IMR-90 (cell line): ENCODE data around the gene CYP1A2.

ENCODE experiments used
- CEBPB ChIP-seq: IDR thresholded peaks from 2 replicates; pipeline ENCODE4 v1.6.1; 2012; ENCODE audit warnings: low read depth, low read length, improper control_type of control experiment
- FOS ChIP-seq: fragments of 150-350 bp; IDR thresholded peaks from 2 replicates; pipeline ENCODE4 v1.6.1; 2016; ENCODE audit warnings: low read depth, low read length
- MXI1 ChIP-seq: IDR thresholded peaks from 2 replicates; pipeline ENCODE4 v1.6.1; 2012; ENCODE audit warnings: low read depth, mild to moderate bottlenecking, low read length, moderate library complexity, borderline replicate concordance
- POLR2A ChIP-seq: IDR thresholded peaks from 2 replicates; pipeline ENCODE4 v1.6.1; 2012; ENCODE audit warnings: mild to moderate bottlenecking, low read depth, low read length
- SMC3 ChIP-seq: fragments of 150-350 bp; IDR thresholded peaks from 2 replicates; pipeline ENCODE4 v1.6.1; 2016; ENCODE audit warnings: low read depth, mild to moderate bottlenecking, antibody characterized with exemption, low read length, moderate library complexity
- USF2 ChIP-seq: fragments of 150-350 bp; IDR thresholded peaks from 2 replicates; pipeline ENCODE4 v1.6.1; 2017; ENCODE audit warnings: mild to moderate bottlenecking, antibody characterized with exemption, low read length, low read depth
- TF ChIP-seq, protein P1 (sequence below): conservative IDR thresholded peaks from 2 replicates; pipeline ENCODE4 v1.5.1; 2012; ENCODE audit warnings: mild to moderate bottlenecking, low read depth, low read length, improper control_type of control experiment

DNA sequence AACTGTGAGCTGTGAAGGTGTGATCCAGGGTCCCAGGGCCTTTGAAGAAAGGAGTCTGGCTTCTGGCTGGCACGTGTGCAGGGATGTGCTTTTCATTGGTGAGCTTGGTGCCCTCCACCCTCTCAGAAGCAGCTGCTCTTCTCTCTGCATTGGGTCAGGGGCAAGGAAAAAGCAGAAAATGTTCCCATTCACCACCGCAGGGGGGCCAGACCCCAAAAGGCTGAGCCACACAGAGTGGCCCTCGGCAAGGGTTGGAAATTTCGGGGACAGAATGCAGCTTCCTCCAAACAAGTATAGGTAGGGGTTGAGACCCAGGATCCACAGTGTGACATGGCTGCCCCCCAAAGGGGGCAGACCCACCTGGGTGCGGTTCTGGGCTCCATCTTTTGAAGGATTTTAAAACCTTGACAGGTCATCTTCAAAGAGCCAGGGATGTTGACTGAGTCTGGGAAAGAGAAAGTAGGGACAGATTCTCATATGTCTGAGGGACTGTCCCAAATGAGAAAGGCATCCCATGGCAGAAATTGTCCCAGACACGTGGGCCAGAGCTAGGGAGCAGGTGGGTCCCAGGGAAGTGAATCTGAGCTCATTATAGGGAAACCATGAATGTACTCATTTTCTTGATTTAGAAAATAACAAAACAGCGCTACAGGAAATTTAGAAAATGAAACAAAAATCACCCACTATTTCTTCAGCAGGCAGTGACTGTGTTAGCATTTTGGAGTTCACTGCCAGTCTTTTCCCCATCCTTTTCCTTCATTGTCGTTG, 36.0 kb downstream of the CYP1A2 start:
- TF ChIP-seq FOS (no peak), SMC3 (no peak), POLR2A (no peak), USF2 (no peak), MXI1 (no peak), CEBPB (no peak)
- TF ChIP-seq, protein P1, sequence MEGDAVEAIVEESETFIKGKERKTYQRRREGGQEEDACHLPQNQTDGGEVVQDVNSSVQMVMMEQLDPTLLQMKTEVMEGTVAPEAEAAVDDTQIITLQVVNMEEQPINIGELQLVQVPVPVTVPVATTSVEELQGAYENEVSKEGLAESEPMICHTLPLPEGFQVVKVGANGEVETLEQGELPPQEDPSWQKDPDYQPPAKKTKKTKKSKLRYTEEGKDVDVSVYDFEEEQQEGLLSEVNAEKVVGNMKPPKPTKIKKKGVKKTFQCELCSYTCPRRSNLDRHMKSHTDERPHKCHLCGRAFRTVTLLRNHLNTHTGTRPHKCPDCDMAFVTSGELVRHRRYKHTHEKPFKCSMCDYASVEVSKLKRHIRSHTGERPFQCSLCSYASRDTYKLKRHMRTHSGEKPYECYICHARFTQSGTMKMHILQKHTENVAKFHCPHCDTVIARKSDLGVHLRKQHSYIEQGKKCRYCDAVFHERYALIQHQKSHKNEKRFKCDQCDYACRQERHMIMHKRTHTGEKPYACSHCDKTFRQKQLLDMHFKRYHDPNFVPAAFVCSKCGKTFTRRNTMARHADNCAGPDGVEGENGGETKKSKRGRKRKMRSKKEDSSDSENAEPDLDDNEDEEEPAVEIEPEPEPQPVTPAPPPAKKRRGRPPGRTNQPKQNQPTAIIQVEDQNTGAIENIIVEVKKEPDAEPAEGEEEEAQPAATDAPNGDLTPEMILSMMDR, result no peak
